Measurements from ENCODE around the gene CRKL.

DNA sequence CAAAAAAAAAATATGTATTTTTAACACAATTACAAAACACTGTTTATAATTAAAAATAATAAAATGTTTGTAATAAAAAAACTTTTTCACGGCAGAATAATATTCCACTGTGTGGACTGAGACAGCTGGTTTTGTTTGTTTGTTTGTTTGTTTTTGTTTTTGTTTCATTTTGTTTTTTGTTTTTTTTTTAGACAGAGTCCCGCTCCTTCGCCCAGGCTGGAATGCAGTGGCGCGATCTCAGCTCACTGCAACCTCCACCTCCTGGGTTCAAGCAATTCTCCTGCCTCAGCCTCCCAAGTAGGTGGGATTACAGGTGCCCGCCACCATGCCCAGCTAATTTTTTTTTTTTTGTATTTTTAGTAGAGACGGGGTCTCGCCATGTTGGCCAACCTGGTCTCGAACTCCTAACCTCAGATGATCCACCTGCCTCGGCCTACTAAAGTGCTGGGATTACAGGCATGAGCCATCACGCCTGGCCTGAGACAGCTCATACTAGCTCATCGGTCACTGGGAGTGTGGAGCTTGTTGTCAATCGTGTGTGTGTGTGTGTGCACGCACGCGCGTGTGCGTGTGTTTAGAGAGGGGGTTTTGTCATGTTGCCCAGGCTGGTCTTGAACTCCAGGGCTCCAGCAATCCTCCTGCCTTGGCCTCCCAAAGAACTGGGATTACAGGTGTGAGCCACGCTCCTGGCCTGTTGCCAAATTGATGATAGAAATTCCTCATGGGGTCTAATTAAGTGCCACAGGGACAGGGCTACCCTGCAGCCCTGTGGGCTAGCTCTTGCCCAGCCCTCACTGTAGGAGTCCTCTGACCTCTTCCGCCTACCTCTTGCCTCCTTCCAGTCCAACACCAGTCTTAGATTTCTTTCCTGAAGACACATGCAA, 42.6 kb downstream of the CRKL start:
- no peak for TF ChIP-seq YY1 (IDR thresholded peaks at IDR 0.05)
- TF ChIP-seq, protein P1, sequence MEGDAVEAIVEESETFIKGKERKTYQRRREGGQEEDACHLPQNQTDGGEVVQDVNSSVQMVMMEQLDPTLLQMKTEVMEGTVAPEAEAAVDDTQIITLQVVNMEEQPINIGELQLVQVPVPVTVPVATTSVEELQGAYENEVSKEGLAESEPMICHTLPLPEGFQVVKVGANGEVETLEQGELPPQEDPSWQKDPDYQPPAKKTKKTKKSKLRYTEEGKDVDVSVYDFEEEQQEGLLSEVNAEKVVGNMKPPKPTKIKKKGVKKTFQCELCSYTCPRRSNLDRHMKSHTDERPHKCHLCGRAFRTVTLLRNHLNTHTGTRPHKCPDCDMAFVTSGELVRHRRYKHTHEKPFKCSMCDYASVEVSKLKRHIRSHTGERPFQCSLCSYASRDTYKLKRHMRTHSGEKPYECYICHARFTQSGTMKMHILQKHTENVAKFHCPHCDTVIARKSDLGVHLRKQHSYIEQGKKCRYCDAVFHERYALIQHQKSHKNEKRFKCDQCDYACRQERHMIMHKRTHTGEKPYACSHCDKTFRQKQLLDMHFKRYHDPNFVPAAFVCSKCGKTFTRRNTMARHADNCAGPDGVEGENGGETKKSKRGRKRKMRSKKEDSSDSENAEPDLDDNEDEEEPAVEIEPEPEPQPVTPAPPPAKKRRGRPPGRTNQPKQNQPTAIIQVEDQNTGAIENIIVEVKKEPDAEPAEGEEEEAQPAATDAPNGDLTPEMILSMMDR (IDR thresholded peaks at IDR 0.05; ENCODE audit: low read depth, low read length, missing input control) = no peak
- TF ChIP-seq RAD21 (IDR thresholded peaks at IDR 0.05) = no peak
- TF ChIP-seq, protein P2, sequence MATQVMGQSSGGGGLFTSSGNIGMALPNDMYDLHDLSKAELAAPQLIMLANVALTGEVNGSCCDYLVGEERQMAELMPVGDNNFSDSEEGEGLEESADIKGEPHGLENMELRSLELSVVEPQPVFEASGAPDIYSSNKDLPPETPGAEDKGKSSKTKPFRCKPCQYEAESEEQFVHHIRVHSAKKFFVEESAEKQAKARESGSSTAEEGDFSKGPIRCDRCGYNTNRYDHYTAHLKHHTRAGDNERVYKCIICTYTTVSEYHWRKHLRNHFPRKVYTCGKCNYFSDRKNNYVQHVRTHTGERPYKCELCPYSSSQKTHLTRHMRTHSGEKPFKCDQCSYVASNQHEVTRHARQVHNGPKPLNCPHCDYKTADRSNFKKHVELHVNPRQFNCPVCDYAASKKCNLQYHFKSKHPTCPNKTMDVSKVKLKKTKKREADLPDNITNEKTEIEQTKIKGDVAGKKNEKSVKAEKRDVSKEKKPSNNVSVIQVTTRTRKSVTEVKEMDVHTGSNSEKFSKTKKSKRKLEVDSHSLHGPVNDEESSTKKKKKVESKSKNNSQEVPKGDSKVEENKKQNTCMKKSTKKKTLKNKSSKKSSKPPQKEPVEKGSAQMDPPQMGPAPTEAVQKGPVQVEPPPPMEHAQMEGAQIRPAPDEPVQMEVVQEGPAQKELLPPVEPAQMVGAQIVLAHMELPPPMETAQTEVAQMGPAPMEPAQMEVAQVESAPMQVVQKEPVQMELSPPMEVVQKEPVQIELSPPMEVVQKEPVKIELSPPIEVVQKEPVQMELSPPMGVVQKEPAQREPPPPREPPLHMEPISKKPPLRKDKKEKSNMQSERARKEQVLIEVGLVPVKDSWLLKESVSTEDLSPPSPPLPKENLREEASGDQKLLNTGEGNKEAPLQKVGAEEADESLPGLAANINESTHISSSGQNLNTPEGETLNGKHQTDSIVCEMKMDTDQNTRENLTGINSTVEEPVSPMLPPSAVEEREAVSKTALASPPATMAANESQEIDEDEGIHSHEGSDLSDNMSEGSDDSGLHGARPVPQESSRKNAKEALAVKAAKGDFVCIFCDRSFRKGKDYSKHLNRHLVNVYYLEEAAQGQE (IDR thresholded peaks at IDR 0.05) = no peak
- no peak for TF ChIP-seq TAF1 (conservative IDR thresholded peaks at IDR 0.05)

All from liver (tissue), 3 donors.